ENCODE results near the gene ZBTB14. TPM values are rescaled to one million over a fixed set of nuclear protein-coding genes. Genes with fewer than 3 reads are reported as not detected.

Gene ZBTB14
- total RNA-seq, 1 donor from 2014 or later, result 22.5 TPM

- no peak for DNase-seq (ENCODE audit: low spot score)
- no peaks in the 10 kb centered on the region for H3K36me3 Mint-ChIP-seq
- H3K4me3 Mint-ChIP-seq, result no peak overlapping the region
- H3K27ac Mint-ChIP-seq, result no peak overlapping the region
- Histone ChIP-seq H3K4me3 (no peak overlapping the region), H3K4me1 (no peaks in the 10 kb centered on the region), H3K36me3 (no peaks in the 10 kb centered on the region), H2AFZ (replicated peaks) (no peak overlapping the region), H4K20me1 (ENCODE audit: low read depth) (no peaks in the 10 kb centered on the region), H3K9ac (no peak overlapping the region), H3K4me2 (no peak overlapping the region), H3K79me2 (ENCODE audit: low read depth) (no peaks in the 10 kb centered on the region), H3K27ac (no peak overlapping the region), H3F3A (ENCODE audit: low read depth) (peaks cover 15% of the 10 kb centered on the region), H3K27me3 (peaks cover 41% of the 10 kb centered on the region), H3K9me3 (ENCODE audit: low read depth) (no peaks in the 10 kb centered on the region)
- no peaks in the 10 kb centered on the region for H3K4me1 Mint-ChIP-seq
- TF ChIP-seq EZH2phosphoT487 (IDR thresholded peaks at IDR 0.05) (no peak), EZH2 (IDR thresholded peaks at IDR 0.05) (no peak), CTCF (IDR thresholded peaks at IDR 0.05) (no peak)
- no peaks in the 10 kb centered on the region for H3K9me3 Mint-ChIP-seq
- no peaks in the 10 kb centered on the region for H3K27me3 Mint-ChIP-seq (ENCODE audit: insufficient read depth, low read depth)
Observed at GRCh38 chr18:5304232-5304631, 8.7 kb upstream of the ZBTB14 start.

- Histone ChIP-seq H3K27me3 (peaks cover 47% of the 10 kb centered on the region), H3K9me3 (ENCODE audit: low read depth) (no peaks in the 10 kb centered on the region), H3K9ac (no peak overlapping the region), H3K27ac (no peak overlapping the region), H3K4me1 (no peaks in the 10 kb centered on the region), H3K36me3 (no peaks in the 10 kb centered on the region), H3K4me3 (no peak overlapping the region), H4K20me1 (ENCODE audit: low read depth) (no peaks in the 10 kb centered on the region), H3K4me2 (no peak overlapping the region), H3K79me2 (ENCODE audit: low read depth) (no peaks in the 10 kb centered on the region), H2AFZ (replicated peaks) (no peak overlapping the region), H3F3A (ENCODE audit: low read depth) (peaks cover 11% of the 10 kb centered on the region)
- Mint-ChIP-seq H3K27ac (no peak overlapping the region), H3K36me3 (no peaks in the 10 kb centered on the region), H3K4me1 (peaks cover 2% of the 10 kb centered on the region), H3K27me3 (ENCODE audit: insufficient read depth, low read depth) (no peaks in the 10 kb centered on the region), H3K9me3 (no peaks in the 10 kb centered on the region), H3K4me3 (no peak overlapping the region)
- DNase-seq (ENCODE audit: low spot score), result no peak
- TF ChIP-seq EZH2phosphoT487 (IDR thresholded peaks at IDR 0.05) (no peak), EZH2 (IDR thresholded peaks at IDR 0.05) (no peak), CTCF (IDR thresholded peaks at IDR 0.05) (no peak)
Observed at GRCh38 chr18:5303636-5304035, 8.1 kb upstream of the ZBTB14 start.

- Histone ChIP-seq H3K27ac (no peak overlapping the region), H3K9me3 (ENCODE audit: low read depth) (no peaks in the 10 kb centered on the region), H3K4me1 (no peaks in the 10 kb centered on the region), H3K4me3 (no peak overlapping the region), H3K36me3 (no peaks in the 10 kb centered on the region), H3K27me3 (peaks cover 57% of the 10 kb centered on the region), H3K79me2 (ENCODE audit: low read depth) (no peaks in the 10 kb centered on the region), H2AFZ (replicated peaks) (no peak overlapping the region), H3K9ac (no peak overlapping the region), H4K20me1 (ENCODE audit: low read depth) (no peaks in the 10 kb centered on the region), H3F3A (ENCODE audit: low read depth) (peaks cover 4% of the 10 kb centered on the region), H3K4me2 (no peak overlapping the region)
- no peak for DNase-seq (ENCODE audit: low spot score)
- H3K9me3 Mint-ChIP-seq, result no peaks in the 10 kb centered on the region
- no peaks in the 10 kb centered on the region for H3K27me3 Mint-ChIP-seq (ENCODE audit: insufficient read depth, low read depth)
- no peaks in the 10 kb centered on the region for H3K36me3 Mint-ChIP-seq
- TF ChIP-seq EZH2 (IDR thresholded peaks at IDR 0.05), result no peak
- no peak for TF ChIP-seq CTCF (IDR thresholded peaks at IDR 0.05)
- no peak for TF ChIP-seq EZH2phosphoT487 (IDR thresholded peaks at IDR 0.05)
- no peak overlapping the region for H3K4me3 Mint-ChIP-seq
- H3K4me1 Mint-ChIP-seq, result peaks cover 8% of the 10 kb centered on the region
- H3K27ac Mint-ChIP-seq, result no peak overlapping the region
Observed at GRCh38 chr18:5302606-5303005, 7.1 kb upstream of the ZBTB14 start.
